Trophoblast cell (in vitro differentiated cells and primary cell): ENCODE data around the gene GJB4.

Experiments
- DNase-seq, 2 donors: peaks; one replicate each; pipeline ENCODE4 v3.0.0-alpha.2; 2016
- H2AFZ ChIP-seq: 2 replicates; pipeline ENCODE4 v1.6.1; 2013; ENCODE audit warnings: low read length, moderate library complexity, mild to moderate bottlenecking; ENCODE audit not compliant: insufficient read depth, poor library complexity
- H2AK5ac ChIP-seq: 2 replicates; pipeline ENCODE4 v1.6.1; 2013; ENCODE audit warnings: mild to moderate bottlenecking, low read length
- H2BK120ac ChIP-seq: 2 replicates; pipeline ENCODE4 v1.6.1; 2013; ENCODE audit warnings: low read length, mild to moderate bottlenecking, moderate library complexity; ENCODE audit not compliant: insufficient read depth, poor library complexity
- H2BK12ac ChIP-seq: 2 replicates; pipeline ENCODE4 v1.6.1; 2013; ENCODE audit warnings: mild to moderate bottlenecking, low read length, moderate library complexity
- H2BK5ac ChIP-seq: 2 replicates; pipeline ENCODE4 v1.6.1; 2013; ENCODE audit warnings: low read length, low read depth, moderate library complexity, mild to moderate bottlenecking; ENCODE audit not compliant: poor library complexity
- H3K14ac ChIP-seq: 2 replicates; pipeline ENCODE4 v1.6.1; 2013; ENCODE audit warnings: mild to moderate bottlenecking, low read length
- H3K18ac ChIP-seq: 2 replicates; pipeline ENCODE4 v1.6.1; 2013; ENCODE audit warnings: mild to moderate bottlenecking, low read length
- H3K23ac ChIP-seq: 2 replicates; pipeline ENCODE4 v1.6.1; 2013; ENCODE audit warnings: low read length
- H3K27ac ChIP-seq: 2 replicates; pipeline ENCODE4 v1.5.1; 2013; ENCODE audit warnings: low read depth, mild to moderate bottlenecking, inconsistent platforms, low read length, moderate library complexity
- H3K27me3 ChIP-seq: 2 replicates; pipeline ENCODE4 v1.6.1; 2013; ENCODE audit warnings: inconsistent platforms, mild to moderate bottlenecking, low read length, moderate library complexity; ENCODE audit not compliant: insufficient read depth
- H3K36me3 ChIP-seq, 2 experiments: 1 replicate in 1 of 2; 2 replicates in 1 of 2; pipeline ENCODE4 v1.6.1; 2013; ENCODE audit warnings: low read length in 2 of 2, mild to moderate bottlenecking in 2 of 2, moderate library complexity in 1 of 2; ENCODE audit not compliant: insufficient read depth in 2 of 2, control insufficient read depth in 1 of 2
- H3K4ac ChIP-seq: 2 replicates; pipeline ENCODE4 v1.6.1; 2013; ENCODE audit warnings: low read depth, mild to moderate bottlenecking, low read length, moderate library complexity
- H3K4me1 ChIP-seq, 2 experiments: 1 replicate in 1 of 2; 2 replicates in 1 of 2; pipeline ENCODE4 v1.6.1; 2013; ENCODE audit warnings: low read length in 2 of 2, mild to moderate bottlenecking in 2 of 2, moderate library complexity in 1 of 2; ENCODE audit not compliant: insufficient read depth in 2 of 2, control insufficient read depth in 1 of 2
- H3K4me2 ChIP-seq: 2 replicates; pipeline ENCODE4 v1.6.1; 2013; ENCODE audit warnings: inconsistent platforms, mild to moderate bottlenecking, low read length, moderate library complexity
- H3K4me3 ChIP-seq: 2 replicates; pipeline ENCODE4 v1.5.1; 2013; ENCODE audit warnings: mild to moderate bottlenecking, low read depth, low read length, inconsistent platforms
- H3K79me1 ChIP-seq: one replicate; pipeline ENCODE4 v1.6.1; 2013; ENCODE audit warnings: low read length
- H3K79me2 ChIP-seq: 2 replicates; pipeline ENCODE4 v1.6.1; 2013; ENCODE audit warnings: low read length, mild to moderate bottlenecking; ENCODE audit not compliant: control insufficient read depth, insufficient read depth, poor library complexity
- H3K9ac ChIP-seq: 2 replicates; pipeline ENCODE4 v1.6.1; 2013; ENCODE audit warnings: mild to moderate bottlenecking, low read length
- H3K9me3 ChIP-seq: 2 replicates; pipeline ENCODE4 v1.6.1; 2013; ENCODE audit warnings: low read depth, mild to moderate bottlenecking, control low read depth, inconsistent platforms, low read length; ENCODE audit not compliant: insufficient read depth
- H4K12ac ChIP-seq: 2 replicates; pipeline ENCODE4 v1.6.1; 2013; ENCODE audit warnings: low read depth, mild to moderate bottlenecking, low read length, moderate library complexity
- H4K8ac ChIP-seq: 2 replicates; pipeline ENCODE4 v1.6.1; 2013; ENCODE audit warnings: low read depth, mild to moderate bottlenecking, low read length, moderate library complexity
- H4K91ac ChIP-seq: one replicate; pipeline ENCODE4 v1.6.1; 2013; ENCODE audit warnings: low read depth, mild to moderate bottlenecking, low read length, moderate library complexity
- WGBS: extraction: QIAGEN DNeasy Blood & Tissue Kit; methylation state at CpG from one replicate; pipeline ENCODE4 v1.1.7; 2013; ENCODE audit warnings: missing lambda C conversion rate; ENCODE audit not compliant: insufficient read length, insufficient coverage; ENCODE audit errors: extremely low coverage; 5-methylcytosine and 5-hydroxymethylcytosine counted together

GJB4 gene

DNA sequence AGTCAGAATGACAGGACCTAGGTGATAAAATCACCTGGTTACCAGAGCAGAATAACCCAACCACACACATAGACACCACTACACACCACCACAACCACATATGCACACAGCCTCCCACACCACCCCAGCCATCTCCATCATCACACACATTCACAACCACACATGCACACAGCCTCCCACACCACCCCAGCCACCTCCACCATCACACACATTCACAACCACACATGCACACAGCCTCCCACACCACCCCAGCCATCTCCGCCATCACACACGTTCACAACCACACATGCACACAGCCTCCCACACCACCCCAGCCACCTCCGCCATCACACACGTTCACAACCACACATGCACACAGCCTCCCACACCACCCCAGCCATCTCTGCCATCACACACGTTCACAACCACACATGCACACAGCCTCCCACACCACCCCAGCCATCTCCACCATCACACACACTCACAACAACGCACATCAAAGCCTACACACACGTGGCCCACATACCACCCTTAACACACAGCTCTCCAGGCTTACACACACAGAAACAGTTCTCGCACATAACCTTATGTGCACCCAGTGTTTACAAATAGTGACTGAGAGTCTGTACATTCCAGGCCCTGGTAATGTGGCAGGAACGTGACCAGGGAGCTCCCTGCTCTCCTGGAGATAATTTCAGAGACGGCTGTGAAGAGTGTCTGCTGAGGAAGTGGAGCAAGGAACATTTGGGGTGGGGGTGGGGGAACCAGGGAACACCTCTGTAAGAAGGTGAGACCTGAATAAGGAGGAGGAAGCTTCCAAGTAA is 18.2 kb downstream of the GJB4 start:
- Histone ChIP-seq H3K9me3 (no peaks in the 10 kb centered on the region), H3K4me3 (peak overlapping the region; percentile 34), H3K4me1 (peaks cover 11 to 13% of the 10 kb centered on the region in 2 experiments), H3K4me2 (no peak overlapping the region), H4K12ac (no peak overlapping the region), H2BK120ac (no peak overlapping the region), H3K27me3 (peaks cover 4% of the 10 kb centered on the region), H3K79me2 (no peaks in the 10 kb centered on the region), H4K8ac (no peak overlapping the region), H2AK5ac (no peak overlapping the region), H2BK5ac (no peak overlapping the region), H3K4ac (no peak overlapping the region), H3K36me3 (no peaks in the 10 kb centered on the region), H3K9ac (no peak overlapping the region), H3K27ac (no peak overlapping the region), H4K91ac (no peak overlapping the region), H3K79me1 (no peaks in the 10 kb centered on the region), H3K18ac (no peak overlapping the region), H3K14ac (no peak overlapping the region), H2AFZ (no peak overlapping the region), H2BK12ac (no peak overlapping the region), H3K23ac (no peak overlapping the region)
- no CpG with 5 or more reads among the region's 10 CpGs for whole genome bisulfite sequencing
- DNase-seq, result no peak

DNA sequence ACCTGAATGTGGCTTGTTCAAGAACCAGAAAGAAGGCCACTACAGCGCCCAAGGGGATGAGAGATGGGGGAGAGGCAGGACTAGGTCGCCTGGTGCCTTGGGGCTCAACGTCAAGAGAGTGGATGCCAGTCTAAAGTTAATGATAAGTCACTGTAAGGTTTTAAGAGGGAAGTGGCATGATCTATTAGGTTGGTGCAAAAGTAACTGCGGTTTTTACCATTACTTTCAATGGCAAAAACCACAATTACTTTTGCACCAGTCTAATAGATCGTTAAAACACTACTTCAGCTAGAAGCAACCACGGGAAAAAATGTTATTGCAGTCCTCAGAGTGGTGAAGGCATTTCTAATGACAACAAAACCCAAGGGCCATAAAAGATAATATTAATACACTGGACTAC is 18.8 kb downstream of the GJB4 start:
- no CpG with 5 or more reads among the region's 6 CpGs for WGBS
- H3K79me2 ChIP-seq, result no peaks in the 10 kb centered on the region
- H4K8ac ChIP-seq, result no peak overlapping the region
- H3K14ac ChIP-seq, result no peak overlapping the region
- H3K4ac ChIP-seq, result no peak overlapping the region
- no peak overlapping the region for H2BK5ac ChIP-seq
- H3K9me3 ChIP-seq, result peaks cover under 1% of the 10 kb centered on the region
- DNase-seq, result no peak
- H4K91ac ChIP-seq, result no peak overlapping the region
- H3K23ac ChIP-seq, result no peak overlapping the region
- no peak overlapping the region for H2BK120ac ChIP-seq
- no peaks in the 10 kb centered on the region for H3K79me1 ChIP-seq
- H2AK5ac ChIP-seq, result no peak overlapping the region
- H3K9ac ChIP-seq, result no peak overlapping the region
- H3K18ac ChIP-seq, result no peak overlapping the region
- H3K27me3 ChIP-seq, result peaks cover 4% of the 10 kb centered on the region
- H3K36me3 ChIP-seq, result no peaks in the 10 kb centered on the region
- H4K12ac ChIP-seq, result no peak overlapping the region
- H2AFZ ChIP-seq, result no peak overlapping the region
- H3K4me3 ChIP-seq, result no peak overlapping the region
- peaks cover 11 to 13% of the 10 kb centered on the region in 2 experiments for H3K4me1 ChIP-seq
- H2BK12ac ChIP-seq, result no peak overlapping the region
- no peak overlapping the region for H3K27ac ChIP-seq
- no peak overlapping the region for H3K4me2 ChIP-seq

DNA sequence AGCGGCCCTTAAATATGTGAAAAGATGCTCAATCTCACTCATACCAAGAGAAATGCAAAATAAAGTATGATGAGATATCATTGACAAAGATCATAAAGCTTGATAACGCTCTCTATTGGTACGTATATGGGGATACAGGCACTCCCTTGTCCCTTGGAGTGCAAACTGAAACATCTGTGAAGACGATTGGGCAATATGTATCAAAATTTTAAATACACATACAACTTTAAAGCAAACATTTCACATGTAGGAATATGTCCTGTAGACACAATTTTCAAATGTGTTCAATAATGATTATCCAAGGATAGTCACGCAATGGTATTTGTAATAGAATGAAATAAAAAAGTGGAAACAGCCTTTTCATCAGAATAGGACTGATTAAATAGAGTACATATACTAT is 19.5 kb downstream of the GJB4 start:
- no peak overlapping the region for H3K27ac ChIP-seq
- no peak overlapping the region for H2BK5ac ChIP-seq
- H3K9ac ChIP-seq, result no peak overlapping the region
- no peak overlapping the region for H3K4me2 ChIP-seq
- H3K79me1 ChIP-seq, result no peaks in the 10 kb centered on the region
- no peak overlapping the region for H3K4me3 ChIP-seq
- WGBS, result no CpG with 5 or more reads among the region's 5 CpGs
- H3K79me2 ChIP-seq, result no peaks in the 10 kb centered on the region
- H2BK12ac ChIP-seq, result no peak overlapping the region
- H4K8ac ChIP-seq, result no peak overlapping the region
- H2BK120ac ChIP-seq, result no peak overlapping the region
- H2AK5ac ChIP-seq, result no peak overlapping the region
- H3K18ac ChIP-seq, result no peak overlapping the region
- peaks cover 11 to 13% of the 10 kb centered on the region in 2 experiments for H3K4me1 ChIP-seq
- no peak for DNase-seq
- H4K12ac ChIP-seq, result no peak overlapping the region
- no peak overlapping the region for H4K91ac ChIP-seq
- no peak overlapping the region for H3K4ac ChIP-seq
- H3K9me3 ChIP-seq, result peaks cover 2% of the 10 kb centered on the region
- no peak overlapping the region for H3K14ac ChIP-seq
- H3K23ac ChIP-seq, result no peak overlapping the region
- H2AFZ ChIP-seq, result no peak overlapping the region
- peaks cover 4% of the 10 kb centered on the region for H3K27me3 ChIP-seq
- no peaks in the 10 kb centered on the region for H3K36me3 ChIP-seq

DNA sequence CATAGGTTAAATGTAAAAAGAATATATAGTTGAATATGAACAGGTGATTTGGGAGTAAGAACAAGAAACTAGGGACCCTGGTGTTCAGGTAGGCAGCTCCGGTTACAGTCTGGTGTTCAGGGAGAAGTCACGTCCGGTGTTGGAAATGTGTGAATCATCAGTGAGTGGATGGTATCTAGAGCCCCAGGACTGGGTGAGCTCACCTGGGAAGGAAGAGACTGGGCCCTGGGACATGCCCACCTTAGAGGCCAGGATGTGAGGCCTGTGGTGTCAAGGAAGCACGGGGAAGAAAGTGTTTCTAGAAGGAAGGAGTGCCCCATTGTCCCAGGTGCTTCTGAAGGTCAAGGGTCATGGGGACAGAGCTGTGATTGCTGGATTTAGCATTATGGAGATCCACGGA is 20.0 kb downstream of the GJB4 start:
- peaks cover 11 to 13% of the 10 kb centered on the region in 2 experiments for H3K4me1 ChIP-seq
- H4K8ac ChIP-seq, result no peak overlapping the region
- no peak overlapping the region for H3K4me2 ChIP-seq
- DNase-seq, result peak in 1 of 2 donors; percentile 28
- H3K79me1 ChIP-seq, result no peaks in the 10 kb centered on the region
- no peak overlapping the region for H4K12ac ChIP-seq
- H3K18ac ChIP-seq, result no peak overlapping the region
- no peak overlapping the region for H2AK5ac ChIP-seq
- no peaks in the 10 kb centered on the region for H3K36me3 ChIP-seq
- no peak overlapping the region for H2BK5ac ChIP-seq
- no peak overlapping the region for H3K14ac ChIP-seq
- no peak overlapping the region for H3K4me3 ChIP-seq
- no CpG with 5 or more reads among the region's 5 CpGs for WGBS
- no peak overlapping the region for H3K23ac ChIP-seq
- H3K9ac ChIP-seq, result no peak overlapping the region
- H3K79me2 ChIP-seq, result no peaks in the 10 kb centered on the region
- peaks cover 2% of the 10 kb centered on the region for H3K9me3 ChIP-seq
- no peak overlapping the region for H3K27ac ChIP-seq
- peaks cover 4% of the 10 kb centered on the region for H3K27me3 ChIP-seq
- no peak overlapping the region for H2AFZ ChIP-seq
- no peak overlapping the region for H2BK12ac ChIP-seq
- no peak overlapping the region for H3K4ac ChIP-seq
- H4K91ac ChIP-seq, result no peak overlapping the region
- no peak overlapping the region for H2BK120ac ChIP-seq
